22Rv1 (cell line): ENCODE measurements around the gene ACSM2B.
"Not testable (repeated sequence)": the region's sequence is repeated elsewhere in the genome, so short reads cannot be mapped to it uniquely, and the experiment has no call there.

ENCODE experiments used
- CTCF ChIP-seq: fragments of 450-650 bp; IDR thresholded peaks from 2 replicates; pipeline ENCODE4 v1.5.1; 2017; ENCODE audit warnings: mild to moderate bottlenecking
- ZFX ChIP-seq: fragments of 450-650 bp; IDR thresholded peaks from 2 replicates; pipeline ENCODE4 v1.6.1; 2017; ENCODE audit warnings: antibody characterized with exemption, borderline replicate concordance

GRCh38 chr16:20546278-20546853, 29.8 kb downstream of the ACSM2B start:
- TF ChIP-seq CTCF, ZFX: not testable (repeated sequence)
